ENCODE measurements around the gene MUC5B. TPM values are rescaled to one million over a fixed set of nuclear protein-coding genes. Genes with fewer than 3 reads are reported as not detected.
"Not testable (repeated sequence)": the region's sequence is repeated elsewhere in the genome, so short reads cannot be mapped to it uniquely, and the experiment has no call there.

The MUC5B gene
- total RNA-seq, 1 donor from 2014 or later, result not detected

GRCh38 chr11:1211838-1212237 is 11.0 kb upstream of the MUC5B start:
- Mint-ChIP-seq H3K27me3 (ENCODE audit: insufficient read depth, low read depth) (peaks cover 6% of the 10 kb centered on the region), H3K4me3 (no peak overlapping the region), H3K36me3 (no peaks in the 10 kb centered on the region), H3K27ac (no peak overlapping the region), H3K9me3 (peaks cover 35% of the 10 kb centered on the region), H3K4me1 (no peaks in the 10 kb centered on the region)
- Histone ChIP-seq H3K27me3 (peaks cover 36% of the 10 kb centered on the region), H3K36me3 (no peaks in the 10 kb centered on the region), H3K4me3 (no peak overlapping the region), H3F3A (ENCODE audit: low read depth) (no peaks in the 10 kb centered on the region), H4K20me1 (ENCODE audit: low read depth) (no peaks in the 10 kb centered on the region), H3K4me2 (no peak overlapping the region), H2AFZ (replicated peaks) (no peak overlapping the region), H3K79me2 (ENCODE audit: low read depth) (no peaks in the 10 kb centered on the region), H3K27ac (no peak overlapping the region), H3K9ac (no peak overlapping the region), H3K4me1 (no peaks in the 10 kb centered on the region), H3K9me3 (ENCODE audit: low read depth) (peaks cover 5% of the 10 kb centered on the region)
- no peak for DNase-seq (ENCODE audit: low spot score)
- TF ChIP-seq CTCF (IDR thresholded peaks at IDR 0.05) (no peak), EZH2phosphoT487 (IDR thresholded peaks at IDR 0.05) (no peak), EZH2 (IDR thresholded peaks at IDR 0.05) (no peak)

GRCh38 chr11:1215826-1216225 is 7.0 kb upstream of the MUC5B start:
- not testable (repeated sequence) for H4K20me1 ChIP-seq (ENCODE audit: low read depth); H3F3A ChIP-seq (ENCODE audit: low read depth); H3K4me1 Mint-ChIP-seq; H3K27ac ChIP-seq; H3K79me2 ChIP-seq (ENCODE audit: low read depth); H3K9me3 ChIP-seq (ENCODE audit: low read depth); H3K27me3 Mint-ChIP-seq (ENCODE audit: insufficient read depth, low read depth); H3K36me3 Mint-ChIP-seq; DNase-seq (ENCODE audit: low spot score); H3K4me1 ChIP-seq; H3K4me2 ChIP-seq; H3K27ac Mint-ChIP-seq; H3K36me3 ChIP-seq; H3K4me3 ChIP-seq; H3K9ac ChIP-seq; H2AFZ ChIP-seq (replicated peaks); H3K4me3 Mint-ChIP-seq
- peaks cover 26% of the 10 kb centered on the region for H3K9me3 Mint-ChIP-seq
- H3K27me3 ChIP-seq, result peaks cover 36% of the 10 kb centered on the region

GRCh38 chr11:1217151-1217550 is 5.7 kb upstream of the MUC5B start:
- Mint-ChIP-seq H3K9me3 (peaks cover 15% of the 10 kb centered on the region), H3K27ac (no peak overlapping the region), H3K4me1 (no peaks in the 10 kb centered on the region), H3K36me3 (no peaks in the 10 kb centered on the region), H3K27me3 (ENCODE audit: insufficient read depth, low read depth) (no peaks in the 10 kb centered on the region), H3K4me3 (no peak overlapping the region)
- Histone ChIP-seq H3K79me2 (ENCODE audit: low read depth) (no peaks in the 10 kb centered on the region), H3K4me1 (peaks cover 6% of the 10 kb centered on the region), H2AFZ (replicated peaks) (no peak overlapping the region), H3K27me3 (peaks cover 24% of the 10 kb centered on the region), H3K27ac (no peak overlapping the region), H3K9me3 (ENCODE audit: low read depth) (no peaks in the 10 kb centered on the region), H3F3A (ENCODE audit: low read depth) (no peaks in the 10 kb centered on the region), H3K4me3 (no peak overlapping the region), H3K9ac (no peak overlapping the region), H4K20me1 (ENCODE audit: low read depth) (no peaks in the 10 kb centered on the region), H3K36me3 (no peaks in the 10 kb centered on the region), H3K4me2 (no peak overlapping the region)
- TF ChIP-seq EZH2 (IDR thresholded peaks at IDR 0.05), result no peak
- TF ChIP-seq EZH2phosphoT487 (IDR thresholded peaks at IDR 0.05), result no peak
- no peak for TF ChIP-seq CTCF (IDR thresholded peaks at IDR 0.05)
- DNase-seq (ENCODE audit: low spot score), result no peak

- Histone ChIP-seq H3K4me3 (no peak overlapping the region), H4K20me1 (ENCODE audit: low read depth) (no peaks in the 10 kb centered on the region), H3K9ac (no peak overlapping the region), H3F3A (ENCODE audit: low read depth) (no peaks in the 10 kb centered on the region), H3K27me3 (peaks cover 18% of the 10 kb centered on the region), H3K9me3 (ENCODE audit: low read depth) (no peaks in the 10 kb centered on the region), H3K36me3 (no peaks in the 10 kb centered on the region), H3K4me1 (peaks cover 6% of the 10 kb centered on the region), H3K4me2 (no peak overlapping the region), H3K79me2 (ENCODE audit: low read depth) (no peaks in the 10 kb centered on the region), H2AFZ (replicated peaks) (no peak overlapping the region), H3K27ac (no peak overlapping the region)
- Mint-ChIP-seq H3K36me3 (no peaks in the 10 kb centered on the region), H3K27ac (no peak overlapping the region), H3K9me3 (peaks cover 10% of the 10 kb centered on the region), H3K27me3 (ENCODE audit: insufficient read depth, low read depth) (no peaks in the 10 kb centered on the region), H3K4me3 (peak overlapping the region; percentile 24), H3K4me1 (no peaks in the 10 kb centered on the region)
- no peak for DNase-seq (ENCODE audit: low spot score)
- TF ChIP-seq EZH2 (IDR thresholded peaks at IDR 0.05) (no peak), EZH2phosphoT487 (IDR thresholded peaks at IDR 0.05) (no peak), CTCF (IDR thresholded peaks at IDR 0.05) (no peak)
Observed at GRCh38 chr11:1218256-1218787, 4.5 kb upstream of the MUC5B start.

Data from neural progenitor cell (in vitro differentiated cells).